Subcutaneous adipose tissue (tissue), 4 donors: ENCODE results near the gene OVOL1. TPM values are rescaled to one million over a fixed set of nuclear protein-coding genes. Genes with fewer than 3 reads are reported as not detected.

Experiments
- CTCF ChIP-seq: fragments of 450-650 bp; IDR thresholded peaks from one replicate; pipeline ENCODE4 v1.5.1; 2016; ENCODE audit warnings: low read depth, mild to moderate bottlenecking, control low read depth, antibody characterized with exemption, moderate library complexity
- total RNA-seq, 4 donors: library from RNA; depleted of rRNA; stranded (reverse); fragments of >200 nt; gene quantifications; one replicate each; pipeline ENCODE4 v1.1.0, GENCODE V29; 2016

OVOL1 gene
- total RNA-seq, 4 donors from 2014 or later = 0.34 to 0.44 TPM; not detected in 2

GRCh38 chr11:65779669-65779918 is 7.3 kb upstream of the OVOL1 start:
- no peak for TF ChIP-seq CTCF

GRCh38 chr11:65779919-65780769 is 6.7 kb upstream of the OVOL1 start:
- TF ChIP-seq CTCF = no peak

- TF ChIP-seq CTCF = no peak
These were observed 6.1 kb upstream of the OVOL1 start, which contains the start of gene AP5B1 for GRCh38 chr11:65780770-65781151. Gene AP5B1, minus strand, starts transcription at chr11:65780976. Its CDS starts 385 bp downstream, at chr11:65780591.

GRCh38 chr11:65781152-65781961 is 5.5 kb upstream of the OVOL1 start:
- TF ChIP-seq CTCF = no peak

GRCh38 chr11:65781962-65782815 is 4.7 kb upstream of the OVOL1 start:
- no peak for TF ChIP-seq CTCF

GRCh38 chr11:65782816-65783228 is 4.0 kb upstream of the OVOL1 start:
- no peak for TF ChIP-seq CTCF
